ENCODE measurements around the gene NRM. TPM values are rescaled to one million over a fixed set of nuclear protein-coding genes. Genes with fewer than 3 reads are reported as not detected.

NRM gene
- polyA plus RNA-seq, 1 donor from 2014 or later: 7.1 TPM

DNA sequence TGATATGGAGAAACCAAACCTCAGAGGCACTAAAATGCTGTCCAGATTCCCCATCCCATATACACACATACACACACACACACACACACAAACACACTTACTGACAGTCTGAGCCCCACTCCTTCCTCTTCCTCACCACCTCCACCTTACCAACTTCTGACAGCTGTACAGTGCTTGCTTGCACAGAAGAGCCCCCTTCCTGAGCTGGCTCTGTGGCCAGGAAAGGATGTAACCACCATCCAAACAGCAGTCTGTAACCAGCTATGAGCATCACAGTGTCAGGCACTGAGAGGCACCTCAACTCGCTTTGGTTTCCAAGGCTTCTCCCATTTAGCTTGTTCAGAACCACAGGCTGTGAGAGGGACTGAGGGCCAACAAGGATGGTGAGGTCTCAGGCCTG, 49.7 kb downstream of the NRM start:
- H3K9ac ChIP-seq (ENCODE audit: low read length): no peak overlapping the region

GRCh38 chr6:30640481-30640880, 50.3 kb downstream of the NRM start:
- H3F3A ChIP-seq (ENCODE audit: insufficient read depth, low read length, poor library complexity, severe bottlenecking): no peaks in the 10 kb centered on the region

More for the DNA sequence above, 49.7 kb downstream of the NRM start:
- H3F3A ChIP-seq (ENCODE audit: insufficient read depth, low read length, poor library complexity, severe bottlenecking): no peaks in the 10 kb centered on the region
- peaks cover 8% of the 10 kb centered on the region for H3K36me3 ChIP-seq (ENCODE audit: insufficient read depth, low read length)
- no peak overlapping the region for H2AFZ ChIP-seq (ENCODE audit: low read depth, low read length)
- H3K9me2 ChIP-seq (ENCODE audit: insufficient read depth, low read length): no peaks in the 10 kb centered on the region
- no peak overlapping the region for H3K27ac ChIP-seq (ENCODE audit: low read length)
- peaks cover 12% of the 10 kb centered on the region for H3K79me2 ChIP-seq (replicated peaks; ENCODE audit: insufficient read depth, low read length)
- no peak overlapping the region for H3K4me3 ChIP-seq (ENCODE audit: low read length)
- no peaks in the 10 kb centered on the region for H3K27me3 ChIP-seq (ENCODE audit: insufficient read depth, low read depth, low read length)
- TF ChIP-seq POLR2AphosphoS5 (IDR thresholded peaks at IDR 0.05) (no peak), MXI1 (conservative IDR thresholded peaks at IDR 0.05; ENCODE audit: poor library complexity, severe bottlenecking) (no peak), SMC3 (conservative IDR thresholded peaks at IDR 0.05; ENCODE audit: poor library complexity) (no peak), EZH2 (IDR thresholded peaks at IDR 0.05; ENCODE audit: borderline replicate concordance, insufficient read depth, low read length, poor library complexity, severe bottlenecking) (no peak), RAD21 (conservative IDR thresholded peaks at IDR 0.05) (no peak), TAF1 (IDR thresholded peaks at IDR 0.05; ENCODE audit: low read depth) (no peak), EP300 (conservative IDR thresholded peaks at IDR 0.05; ENCODE audit: poor library complexity, severe bottlenecking) (no peak), REST (IDR thresholded peaks at IDR 0.05; ENCODE audit: borderline replicate concordance) (no peak)
- no peaks in the 10 kb centered on the region for H4K20me1 ChIP-seq (ENCODE audit: insufficient read depth)
- H3K9me3 ChIP-seq (ENCODE audit: low read length): no peaks in the 10 kb centered on the region
- H3K4me2 ChIP-seq (ENCODE audit: low read length): no peak overlapping the region

More at GRCh38 chr6:30640481-30640880, 50.3 kb downstream of the NRM start:
- H3K9me3 ChIP-seq (ENCODE audit: low read length): no peaks in the 10 kb centered on the region
- peaks cover 8% of the 10 kb centered on the region for H3K36me3 ChIP-seq (ENCODE audit: insufficient read depth, low read length)
- no peak overlapping the region for H3K4me2 ChIP-seq (ENCODE audit: low read length)
- no peak overlapping the region for H3K27ac ChIP-seq (ENCODE audit: low read length)
- H3K9ac ChIP-seq (ENCODE audit: low read length): no peak overlapping the region
- no peaks in the 10 kb centered on the region for H3K9me2 ChIP-seq (ENCODE audit: insufficient read depth, low read length)
- H3K79me2 ChIP-seq (replicated peaks; ENCODE audit: insufficient read depth, low read length): peaks cover 6% of the 10 kb centered on the region
- H3K27me3 ChIP-seq (ENCODE audit: insufficient read depth, low read depth, low read length): no peaks in the 10 kb centered on the region
- H3K4me3 ChIP-seq (ENCODE audit: low read length): no peak overlapping the region
- no peaks in the 10 kb centered on the region for H4K20me1 ChIP-seq (ENCODE audit: insufficient read depth)
- no peak for TF ChIP-seq EP300 (conservative IDR thresholded peaks at IDR 0.05; ENCODE audit: poor library complexity, severe bottlenecking)
- TF ChIP-seq REST (IDR thresholded peaks at IDR 0.05; ENCODE audit: borderline replicate concordance): no peak
- TF ChIP-seq EZH2 (IDR thresholded peaks at IDR 0.05; ENCODE audit: borderline replicate concordance, insufficient read depth, low read length, poor library complexity, severe bottlenecking): no peak
- no peak for TF ChIP-seq POLR2AphosphoS5 (IDR thresholded peaks at IDR 0.05)
- no peak for TF ChIP-seq RAD21 (conservative IDR thresholded peaks at IDR 0.05)
- no peak for TF ChIP-seq TAF1 (IDR thresholded peaks at IDR 0.05; ENCODE audit: low read depth)
- TF ChIP-seq SMC3 (conservative IDR thresholded peaks at IDR 0.05; ENCODE audit: poor library complexity): no peak
- TF ChIP-seq MXI1 (conservative IDR thresholded peaks at IDR 0.05; ENCODE audit: poor library complexity, severe bottlenecking): no peak
- no peak for TF ChIP-seq CTCF (IDR thresholded peaks at IDR 0.05; ENCODE audit: poor library complexity, severe bottlenecking)
- no peak overlapping the region for H2AFZ ChIP-seq (ENCODE audit: low read depth, low read length)
